ENCODE results near the gene PRPF18. TPM values are rescaled to one million over a fixed set of nuclear protein-coding genes. Genes with fewer than 3 reads are reported as not detected.

PRPF18 gene
- total RNA-seq, 2 experiments from 2014 or later = 24.1 to 27.4 TPM

- H3K27me3 Mint-ChIP-seq = no peaks in the 10 kb centered on the region
- H3K4me3 Mint-ChIP-seq = no peak overlapping the region
- DNase-seq (no peak), ATAC-seq (ENCODE audit: low read depth) (no peak)
- H3K36me3 Mint-ChIP-seq = peaks cover 18% of the 10 kb centered on the region
- no peak overlapping the region for H3K27ac Mint-ChIP-seq
- POLR2A ChIA-PET = no interaction called here
- no peaks in the 10 kb centered on the region for H3K4me1 Mint-ChIP-seq
- H3K9me3 Mint-ChIP-seq = no peaks in the 10 kb centered on the region
Measured at GRCh38 chr10:13614530-13615332, 28.0 kb downstream of the PRPF18 start.

GRCh38 chr10:13615650-13616300 is 29.0 kb downstream of the PRPF18 start:
- H3K4me1 Mint-ChIP-seq = no peaks in the 10 kb centered on the region
- H3K36me3 Mint-ChIP-seq = peaks cover 18% of the 10 kb centered on the region
- H3K4me3 Mint-ChIP-seq = no peak overlapping the region
- POLR2A ChIA-PET = no interaction called here
- H3K9me3 Mint-ChIP-seq = no peaks in the 10 kb centered on the region
- DNase-seq (no peak), ATAC-seq (ENCODE audit: low read depth) (no peak)
- H3K27me3 Mint-ChIP-seq = no peaks in the 10 kb centered on the region
- H3K27ac Mint-ChIP-seq = peak overlapping the region; percentile 28

- Mint-ChIP-seq H3K27ac (no peak overlapping the region), H3K27me3 (no peaks in the 10 kb centered on the region), H3K36me3 (peaks cover 14% of the 10 kb centered on the region), H3K4me1 (no peaks in the 10 kb centered on the region), H3K9me3 (no peaks in the 10 kb centered on the region), H3K4me3 (no peak overlapping the region)
- DNase-seq (no peak), ATAC-seq (ENCODE audit: low read depth) (no peak)
- POLR2A ChIA-PET = no interaction called here
Measured at GRCh38 chr10:13617116-13617515, 30.4 kb downstream of the PRPF18 start.

GRCh38 chr10:13621931-13622330 is 35.2 kb downstream of the PRPF18 start:
- Mint-ChIP-seq H3K27me3 (no peaks in the 10 kb centered on the region), H3K9me3 (no peaks in the 10 kb centered on the region), H3K4me1 (no peaks in the 10 kb centered on the region), H3K36me3 (peaks cover 13% of the 10 kb centered on the region), H3K4me3 (no peak overlapping the region), H3K27ac (no peak overlapping the region)
- ATAC-seq (ENCODE audit: low read depth) (no peak), DNase-seq (no peak)
- POLR2A ChIA-PET = no interaction called here

- ATAC-seq (ENCODE audit: low read depth) (no peak), DNase-seq (no peak)
- POLR2A ChIA-PET = no interaction called here
- Mint-ChIP-seq H3K27me3 (no peaks in the 10 kb centered on the region), H3K9me3 (no peaks in the 10 kb centered on the region), H3K27ac (no peak overlapping the region), H3K4me1 (no peaks in the 10 kb centered on the region), H3K4me3 (no peak overlapping the region), H3K36me3 (peaks cover 3% of the 10 kb centered on the region)
Measured at GRCh38 chr10:13624630-13625029, 37.9 kb downstream of the PRPF18 start.

GRCh38 chr10:13627459-13628310 is 40.9 kb downstream of the PRPF18 start:
- H3K4me1 Mint-ChIP-seq = no peaks in the 10 kb centered on the region
- H3K9me3 Mint-ChIP-seq = no peaks in the 10 kb centered on the region
- no peak overlapping the region for H3K4me3 Mint-ChIP-seq
- POLR2A ChIA-PET = no interaction called here
- H3K27me3 Mint-ChIP-seq = no peaks in the 10 kb centered on the region
- no peak for DNase-seq
- peaks cover 13% of the 10 kb centered on the region for H3K36me3 Mint-ChIP-seq
- no peak overlapping the region for H3K27ac Mint-ChIP-seq
- ATAC-seq (ENCODE audit: low read depth) = no peak

GRCh38 chr10:13628661-13629060 is 41.9 kb downstream of the PRPF18 start:
- POLR2A ChIA-PET = no interaction called here
- no peak overlapping the region for H3K27ac Mint-ChIP-seq
- no peak for ATAC-seq (ENCODE audit: low read depth)

GRCh38 chr10:13629116-13629515 is 42.4 kb downstream of the PRPF18 start:
- Mint-ChIP-seq H3K4me1 (no peaks in the 10 kb centered on the region), H3K4me3 (no peak overlapping the region), H3K27me3 (no peaks in the 10 kb centered on the region), H3K27ac (no peak overlapping the region), H3K36me3 (peaks cover 16% of the 10 kb centered on the region), H3K9me3 (no peaks in the 10 kb centered on the region)
- no peak for DNase-seq
- POLR2A ChIA-PET = no interaction called here
- no peak for ATAC-seq (ENCODE audit: low read depth)

More at GRCh38 chr10:13628661-13629060, 41.9 kb downstream of the PRPF18 start:
- no peak for DNase-seq
- Mint-ChIP-seq H3K9me3 (no peaks in the 10 kb centered on the region), H3K27me3 (no peaks in the 10 kb centered on the region), H3K4me1 (no peaks in the 10 kb centered on the region), H3K4me3 (no peak overlapping the region), H3K36me3 (peaks cover 16% of the 10 kb centered on the region)

- ATAC-seq (ENCODE audit: low read depth) (no peak), DNase-seq (no peak)
- peaks cover 14% of the 10 kb centered on the region for H3K36me3 Mint-ChIP-seq
- H3K4me3 Mint-ChIP-seq = no peak overlapping the region
- no peaks in the 10 kb centered on the region for H3K27me3 Mint-ChIP-seq
- no peaks in the 10 kb centered on the region for H3K9me3 Mint-ChIP-seq
- no peaks in the 10 kb centered on the region for H3K4me1 Mint-ChIP-seq
- no peak overlapping the region for H3K27ac Mint-ChIP-seq
- POLR2A ChIA-PET = no interaction called here
Measured at GRCh38 chr10:13630231-13630630, 43.5 kb downstream of the PRPF18 start.

- peaks cover 14% of the 10 kb centered on the region for H3K36me3 Mint-ChIP-seq
- H3K4me1 Mint-ChIP-seq = no peaks in the 10 kb centered on the region
- no peaks in the 10 kb centered on the region for H3K27me3 Mint-ChIP-seq
- no peak overlapping the region for H3K4me3 Mint-ChIP-seq
- no peaks in the 10 kb centered on the region for H3K9me3 Mint-ChIP-seq
- H3K27ac Mint-ChIP-seq = no peak overlapping the region
- DNase-seq = no peak
- POLR2A ChIA-PET = no interaction called here
- ATAC-seq (ENCODE audit: low read depth) = no peak
Measured at GRCh38 chr10:13631594-13631993, 44.8 kb downstream of the PRPF18 start.

GRCh38 chr10:13632440-13632839 is 45.7 kb downstream of the PRPF18 start:
- POLR2A ChIA-PET = no interaction called here
- peaks cover 14% of the 10 kb centered on the region for H3K36me3 Mint-ChIP-seq
- no peaks in the 10 kb centered on the region for H3K4me1 Mint-ChIP-seq
- H3K27me3 Mint-ChIP-seq = no peaks in the 10 kb centered on the region
- no peaks in the 10 kb centered on the region for H3K9me3 Mint-ChIP-seq
- no peak overlapping the region for H3K27ac Mint-ChIP-seq
- ATAC-seq (ENCODE audit: low read depth) = no peak
- DNase-seq = no peak
- no peak overlapping the region for H3K4me3 Mint-ChIP-seq

- DNase-seq = no peak
Measured at GRCh38 chr10:13632884-13633440, 46.2 kb downstream of the PRPF18 start.

GRCh38 chr10:13633689-13634088 is 46.9 kb downstream of the PRPF18 start:
- no peak overlapping the region for H3K4me3 Mint-ChIP-seq

More at GRCh38 chr10:13632884-13633440, 46.2 kb downstream of the PRPF18 start:
- peaks cover 16% of the 10 kb centered on the region for H3K36me3 Mint-ChIP-seq
- no peaks in the 10 kb centered on the region for H3K9me3 Mint-ChIP-seq
- H3K4me3 Mint-ChIP-seq = no peak overlapping the region
- no peak overlapping the region for H3K27ac Mint-ChIP-seq
- POLR2A ChIA-PET = no interaction called here
- no peaks in the 10 kb centered on the region for H3K4me1 Mint-ChIP-seq
- ATAC-seq (ENCODE audit: low read depth) = no peak
- H3K27me3 Mint-ChIP-seq = no peaks in the 10 kb centered on the region

More at GRCh38 chr10:13633689-13634088, 46.9 kb downstream of the PRPF18 start:
- DNase-seq (no peak), ATAC-seq (ENCODE audit: low read depth) (no peak)
- POLR2A ChIA-PET = no interaction called here
- Mint-ChIP-seq H3K4me1 (no peaks in the 10 kb centered on the region), H3K36me3 (peaks cover 18% of the 10 kb centered on the region), H3K27ac (no peak overlapping the region), H3K9me3 (no peaks in the 10 kb centered on the region), H3K27me3 (no peaks in the 10 kb centered on the region)

All from activated naive CD8-positive, alpha-beta T cell treated with anti-CD3 and anti-CD28 coated beads, Interleukin-2, amount 10 ng/mL, durations not matched to agents 7 days and 5 days (primary cell).